WERI-Rb-1 (cell line): ENCODE measurements around the gene TNRC6A.
A peak's percentile ranks its signal among the peaks of the same experiment; 100 is the strongest.

ENCODE experiments used
- DNase-seq: peaks from one replicate; pipeline ENCODE4 v3.0.0-alpha.2; 2020
- H3K27ac ChIP-seq: fragments of 250-450 bp; sonication (Bioruptor Pico); 2 replicates; pipeline ENCODE4 v1.5.1; 2020; ENCODE audit warnings: mild to moderate bottlenecking, moderate library complexity
- H3K27me3 ChIP-seq: fragments of 250-450 bp; sonication (Bioruptor Pico); 2 replicates; pipeline ENCODE4 v1.5.1; 2021; ENCODE audit warnings: mild to moderate bottlenecking, low read depth, moderate library complexity; ENCODE audit not compliant: insufficient read depth, severe bottlenecking
- H3K36me3 ChIP-seq: fragments of 250-450 bp; sonication (Bioruptor Pico); 2 replicates; pipeline ENCODE4 v1.5.1; 2020; ENCODE audit warnings: mild to moderate bottlenecking, moderate library complexity
- H3K4me3 ChIP-seq: 2 replicates; pipeline ENCODE4 v1.5.1; 2011; ENCODE audit warnings: low read depth, mild to moderate bottlenecking, control low read depth, low read length
- H3K9me3 ChIP-seq: fragments of 250-450 bp; sonication (Bioruptor Pico); 2 replicates; pipeline ENCODE4 v1.5.1; 2021; ENCODE audit warnings: mild to moderate bottlenecking, moderate library complexity; ENCODE audit not compliant: severe bottlenecking
- CTCF ChIP-seq: IDR thresholded peaks from 2 replicates; pipeline ENCODE4 v1.5.1; 2011; ENCODE audit warnings: low read depth, mild to moderate bottlenecking, control low read depth, inconsistent platforms, low read length

Gene TNRC6A

GRCh38 chr16:24717411-24717810 is 12.0 kb upstream of the TNRC6A start:
- Histone ChIP-seq H3K36me3 (no peaks in the 10 kb centered on the region), H3K4me3 (no peak overlapping the region), H3K27ac (no peak overlapping the region), H3K27me3 (no peaks in the 10 kb centered on the region), H3K9me3 (no peaks in the 10 kb centered on the region)
- no peak for TF ChIP-seq CTCF
- DNase-seq, result no peak

- no peak for TF ChIP-seq CTCF
- H3K27ac ChIP-seq, result no peak overlapping the region
- H3K36me3 ChIP-seq, result no peaks in the 10 kb centered on the region
- no peaks in the 10 kb centered on the region for H3K9me3 ChIP-seq
- H3K27me3 ChIP-seq, result no peaks in the 10 kb centered on the region
- DNase-seq, result no peak
- H3K4me3 ChIP-seq, result no peak overlapping the region
These were observed 10.4 kb upstream of the TNRC6A start for GRCh38 chr16:24718967-24719521.

GRCh38 chr16:24721830-24722238 is 7.6 kb upstream of the TNRC6A start:
- Histone ChIP-seq H3K4me3 (no peak overlapping the region), H3K9me3 (no peaks in the 10 kb centered on the region), H3K27ac (no peak overlapping the region), H3K36me3 (no peaks in the 10 kb centered on the region), H3K27me3 (no peaks in the 10 kb centered on the region)
- no peak for DNase-seq
- no peak for TF ChIP-seq CTCF

- Histone ChIP-seq H3K4me3 (no peak overlapping the region), H3K27ac (no peak overlapping the region), H3K36me3 (no peaks in the 10 kb centered on the region), H3K27me3 (no peaks in the 10 kb centered on the region), H3K9me3 (no peaks in the 10 kb centered on the region)
- TF ChIP-seq CTCF, result no peak
- DNase-seq, result no peak
These were observed 5.8 kb upstream of the TNRC6A start for GRCh38 chr16:24723663-24724062.

GRCh38 chr16:24728011-24728410 is 1.4 kb upstream of the TNRC6A start:
- Histone ChIP-seq H3K36me3 (peaks cover 19% of the 10 kb centered on the region), H3K27me3 (no peaks in the 10 kb centered on the region), H3K9me3 (no peaks in the 10 kb centered on the region), H3K4me3 (no peak overlapping the region), H3K27ac (no peak overlapping the region)
- TF ChIP-seq CTCF, result no peak
- DNase-seq, result no peak

- Histone ChIP-seq H3K27me3 (no peaks in the 10 kb centered on the region), H3K27ac (peak overlapping the region; percentile 87), H3K4me3 (peak overlapping the region; percentile 98), H3K36me3 (peaks cover 27% of the 10 kb centered on the region), H3K9me3 (no peaks in the 10 kb centered on the region)
- no peak for TF ChIP-seq CTCF
- no peak for DNase-seq
These were observed 584 bp upstream of the TNRC6A start for GRCh38 chr16:24728891-24729242.
